Measurements from ENCODE around the gene CAT. TPM values are rescaled to one million over a fixed set of nuclear protein-coding genes. Genes with fewer than 3 reads are reported as not detected.

The CAT gene
- polyA plus RNA-seq, 1 of the 3 experiments (the other 2 are of a cell fraction): 26.6 TPM

GRCh38 chr11:34512840-34513681 lies 74.3 kb downstream of the CAT start:
- ChIA-PET POLR2A (no interaction called here), CTCF (interaction anchor here (0.6 to 4.1 kb wide), 30 partner anchors 9 to 902 kb away, joined by 3 to 28 read pairs (median 4); no protein-coding TSS in a partner anchor)
- 70% methylated on average over 17 of the region's 24 CpGs for WGBS (ENCODE audit: low lambda C conversion rate)

DNA sequence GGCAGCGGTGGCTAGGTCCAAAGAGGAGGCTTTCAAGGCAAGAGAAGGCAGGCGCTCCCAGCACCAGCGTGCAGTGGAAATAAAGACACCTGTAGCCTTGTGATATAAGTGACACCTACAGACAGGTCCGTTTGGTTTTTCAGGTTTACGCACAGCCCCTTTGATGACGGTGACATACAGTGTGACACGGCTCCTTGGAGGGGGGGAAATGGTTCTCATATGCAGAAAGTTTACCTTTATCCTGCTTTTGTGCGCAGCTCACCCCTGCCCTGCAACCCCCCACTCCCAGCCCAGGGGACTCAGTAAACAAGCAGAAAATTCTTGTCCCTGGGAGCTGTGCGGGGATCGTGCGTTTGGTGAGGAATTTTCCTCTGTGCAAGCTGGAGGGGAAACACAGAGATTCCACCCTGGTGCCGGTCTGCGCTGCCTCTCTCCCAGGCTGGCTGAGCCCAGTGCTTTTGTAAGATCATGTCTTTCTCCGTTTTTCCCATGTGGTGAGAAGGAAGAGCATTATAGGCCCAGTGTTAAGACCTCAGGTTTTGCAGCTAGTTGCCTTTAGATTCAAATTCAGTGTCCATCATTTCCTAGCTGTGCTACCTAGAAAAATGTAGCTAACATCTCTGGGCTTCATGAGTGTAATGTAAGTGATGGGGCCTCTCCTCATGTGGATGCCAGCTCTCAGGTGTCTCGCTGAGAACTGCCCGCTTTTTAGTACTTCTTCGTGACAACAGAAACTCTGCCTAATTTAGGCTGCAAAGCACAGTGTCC lies 75.1 kb downstream of the CAT start, which contains the start of gene ELF5:
Gene ELF5 (minus strand): TSS at position 113 of the 768 bp plus-strand sequence. CDS start 8,045 bp downstream, outside the sequence.
- Histone ChIP-seq H3K27me3 (ENCODE audit: insufficient read depth) (no peaks in the 10 kb centered on the region; the same call in 1 of the 2 replicates), H3K9ac (no peak within 1 kb of the TSS), H3K79me2 (ENCODE audit: insufficient read depth) (no peaks in the 10 kb centered on the region), H3K4me1 (ENCODE audit: control insufficient read depth in 1 of 2, insufficient read depth in 2 of 2, low read depth in 1 of 2, low read length in 1 of 2) (peaks cover 0 to 3% of the 10 kb centered on the region in 2 experiments; a peak in 2 of 4 replicates), H4K20me1 (ENCODE audit: insufficient read depth) (no peaks in the 10 kb centered on the region), H3K27ac (ENCODE audit: low read depth in 2 of 2, low read length in 1 of 2) (no peak within 1 kb of the TSS), H3K36me3 (replicated peaks in 1 of 2; ENCODE audit: control insufficient read depth in 1 of 2, insufficient read depth in 2 of 2, low read length in 1 of 2) (no peaks in the 10 kb centered on the region), H3K9me2 (no peaks in the 10 kb centered on the region), H3K4me2 (no peak within 1 kb of the TSS), H3F3A (replicated peaks; ENCODE audit: insufficient read depth) (no peaks in the 10 kb centered on the region), H3K4me3 (ENCODE audit: low read depth in 2 of 2, low read length in 1 of 2) (peak within 1 kb of the TSS in 1 of 2 experiments; percentile 31; a peak in 1 of 4 replicates), H3K9me3 (no peaks in the 10 kb centered on the region), H2AFZ (ENCODE audit: low read depth) (no peak within 1 kb of the TSS)
- WGBS (ENCODE audit: low lambda C conversion rate): 83% methylated on average over 17 of the region's 17 CpGs
- no peak for DNase-seq
- ChIA-PET CTCF (interaction anchor here (0.7 to 4.1 kb wide), 24 partner anchors 9 to 901 kb away, joined by 3 to 28 read pairs (median 6); no protein-coding TSS in a partner anchor), POLR2A (no interaction called here)
- TF ChIP-seq EZH2phosphoT487 (IDR thresholded peaks at IDR 0.05; ENCODE audit: borderline replicate concordance, low read depth): no peak
- no peak for TF ChIP-seq POLR2AphosphoS5 (IDR thresholded peaks at IDR 0.05; ENCODE audit: low read depth, low read length)
- TF ChIP-seq MAX (IDR thresholded peaks at IDR 0.05; ENCODE audit: low read depth): no peak

More at GRCh38 chr11:34512840-34513681, 74.3 kb downstream of the CAT start:
- DNase-seq: peak; percentile 78
- Histone ChIP-seq H3K9me3 (no peaks in the 10 kb centered on the region), H4K20me1 (ENCODE audit: insufficient read depth) (no peaks in the 10 kb centered on the region), H3K4me1 (ENCODE audit: control insufficient read depth in 1 of 2, insufficient read depth in 2 of 2, low read depth in 1 of 2, low read length in 1 of 2) (peaks cover 0 to 3% of the 10 kb centered on the region in 2 experiments; a peak in 2 of 4 replicates), H3K27ac (ENCODE audit: low read depth in 2 of 2, low read length in 1 of 2) (no peak overlapping the region), H3K27me3 (ENCODE audit: insufficient read depth) (no peaks in the 10 kb centered on the region; the same call in 1 of the 2 replicates), H3F3A (replicated peaks; ENCODE audit: insufficient read depth) (no peaks in the 10 kb centered on the region), H3K4me2 (no peak overlapping the region), H3K9me2 (no peaks in the 10 kb centered on the region), H3K9ac (no peak overlapping the region), H3K36me3 (replicated peaks in 1 of 2; ENCODE audit: control insufficient read depth in 1 of 2, insufficient read depth in 2 of 2, low read length in 1 of 2) (no peaks in the 10 kb centered on the region), H2AFZ (ENCODE audit: low read depth) (no peak overlapping the region), H3K4me3 (ENCODE audit: low read depth in 2 of 2, low read length in 1 of 2) (peak overlapping the region in 1 of 2 experiments; percentile 31; a peak in 1 of 4 replicates), H3K79me2 (ENCODE audit: insufficient read depth) (no peaks in the 10 kb centered on the region)
- TF ChIP-seq GATA2 (CRISPR knock-in tag; IDR thresholded peaks at IDR 0.05): no peak
- peak; percentile 70 for TF ChIP-seq SMC3 (IDR thresholded peaks at IDR 0.05; ENCODE audit: low read depth, low read length)
- peak; percentile 59 for TF ChIP-seq RAD21 (IDR thresholded peaks at IDR 0.05; ENCODE audit: low read length)
- TF ChIP-seq CTCF (IDR thresholded peaks at IDR 0.05): peak; percentile 75
- no peak for TF ChIP-seq MEF2A (IDR thresholded peaks at IDR 0.05; ENCODE audit: borderline replicate concordance, low read depth)
